Transverse colon (tissue), 4 donors: Measurements from ENCODE around the gene TCF19.

ENCODE experiments used
- EP300 ChIP-seq: sonication (generic); formaldehyde crosslinking; IDR thresholded peaks from one replicate; pipeline ENCODE4 v1.6.1; 2017; ENCODE audit warnings: antibody characterized with exemption, low read depth
- POLR2A ChIP-seq: fragments of 450-650 bp; IDR thresholded peaks from one replicate; pipeline ENCODE4 v1.6.1; 2016; ENCODE audit warnings: antibody characterized with exemption, mild to moderate bottlenecking, moderate library complexity
- POLR2AphosphoS5 ChIP-seq, 3 donors: sonication (generic); formaldehyde crosslinking; IDR thresholded peaks; one replicate each; pipeline ENCODE4 v1.6.1; 2016; ENCODE audit warnings: antibody characterized with exemption in 3 of 3
- TF ChIP-seq, protein P1 (sequence below), 5 experiments: fragments of 200-600 bp in 3 of 5; fragments of 450-650 bp in 2 of 5; sonication (generic) in 3 of 5; IDR thresholded peaks; 1 replicate in 2 of 5; 2 replicates in 3 of 5; pipeline ENCODE4 v1.5.1; 2016 to 2017; ENCODE audit warnings: antibody characterized with exemption in 5 of 5, inconsistent platforms in 3 of 5, mild to moderate bottlenecking in 2 of 5, moderate library complexity in 1 of 5

DNA sequence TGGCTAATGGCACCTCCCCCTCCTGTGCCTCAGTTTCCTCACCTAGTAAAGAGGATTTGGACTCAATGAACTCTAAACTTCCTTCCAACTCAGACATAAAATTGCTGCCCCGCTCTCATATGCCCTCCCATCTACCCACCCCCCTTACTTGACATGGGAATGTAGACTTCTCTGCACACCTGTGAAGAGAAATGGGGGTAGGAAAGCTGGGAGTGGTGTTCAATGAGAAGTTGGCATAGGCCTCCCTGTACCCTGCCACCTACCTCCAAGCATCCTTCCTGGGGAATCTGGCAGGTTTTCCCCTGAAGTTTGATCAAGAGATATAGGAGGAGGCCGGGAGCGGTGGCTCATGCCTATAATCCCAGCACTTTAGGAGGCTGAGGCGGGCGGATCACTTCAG, 16.0 kb downstream of the TCF19 start:
- TF ChIP-seq, protein P1, sequence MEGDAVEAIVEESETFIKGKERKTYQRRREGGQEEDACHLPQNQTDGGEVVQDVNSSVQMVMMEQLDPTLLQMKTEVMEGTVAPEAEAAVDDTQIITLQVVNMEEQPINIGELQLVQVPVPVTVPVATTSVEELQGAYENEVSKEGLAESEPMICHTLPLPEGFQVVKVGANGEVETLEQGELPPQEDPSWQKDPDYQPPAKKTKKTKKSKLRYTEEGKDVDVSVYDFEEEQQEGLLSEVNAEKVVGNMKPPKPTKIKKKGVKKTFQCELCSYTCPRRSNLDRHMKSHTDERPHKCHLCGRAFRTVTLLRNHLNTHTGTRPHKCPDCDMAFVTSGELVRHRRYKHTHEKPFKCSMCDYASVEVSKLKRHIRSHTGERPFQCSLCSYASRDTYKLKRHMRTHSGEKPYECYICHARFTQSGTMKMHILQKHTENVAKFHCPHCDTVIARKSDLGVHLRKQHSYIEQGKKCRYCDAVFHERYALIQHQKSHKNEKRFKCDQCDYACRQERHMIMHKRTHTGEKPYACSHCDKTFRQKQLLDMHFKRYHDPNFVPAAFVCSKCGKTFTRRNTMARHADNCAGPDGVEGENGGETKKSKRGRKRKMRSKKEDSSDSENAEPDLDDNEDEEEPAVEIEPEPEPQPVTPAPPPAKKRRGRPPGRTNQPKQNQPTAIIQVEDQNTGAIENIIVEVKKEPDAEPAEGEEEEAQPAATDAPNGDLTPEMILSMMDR (IDR thresholded peaks at IDR 0.05), result no peak
- TF ChIP-seq POLR2A, result no peak
- TF ChIP-seq POLR2AphosphoS5 (IDR thresholded peaks at IDR 0.05), result no peak
- no peak for TF ChIP-seq EP300
